HepG2 (cell line): Measurements from ENCODE around the gene FAF2. TPM values are rescaled to one million over a fixed set of nuclear protein-coding genes. Genes with fewer than 3 reads are reported as not detected.

Source experiments
- EP300 ChIP-seq, 3 experiments: sonication (generic) in 1 of 3; formaldehyde crosslinking in 1 of 3; IDR thresholded peaks; 2 replicates each; pipeline versions ENCODE4 v1.5.1 to v1.6.1; 2011 to 2020; ENCODE audit warnings: low read depth in 2 of 3, low read length in 2 of 3, borderline replicate concordance in 1 of 3, improper control_type of control experiment in 1 of 3, mild to moderate bottlenecking in 1 of 3, missing genetic modification reagents in 1 of 3, moderate library complexity in 1 of 3
- HINFP ChIP-seq: sonication (generic); formaldehyde crosslinking; IDR thresholded peaks from 2 replicates; pipeline ENCODE4 v1.4.0; 2020; ENCODE audit warnings: low read depth, mild to moderate bottlenecking, missing genetic modification reagents
- HNF1A ChIP-seq, 2 experiments: sonication (generic) in 1 of 2; formaldehyde crosslinking in 1 of 2; IDR thresholded peaks; 2 replicates each; pipeline versions ENCODE4 v1.4.0 to v1.6.1; 2016 to 2020; ENCODE audit warnings: borderline replicate concordance in 1 of 2, low read depth in 1 of 2, mild to moderate bottlenecking in 1 of 2, missing genetic modification reagents in 1 of 2
- KAT7 ChIP-seq: IDR thresholded peaks from 2 replicates; pipeline ENCODE4 v1.6.1; 2018; ENCODE audit warnings: borderline replicate concordance, missing compliant biosample characterization
- PCBP1 ChIP-seq: fragments of 200-400 bp; formaldehyde crosslinking; IDR thresholded peaks from 2 replicates; pipeline ENCODE4 v1.6.1; 2017; ENCODE audit warnings: mild to moderate bottlenecking, low read depth, low read length, borderline replicate concordance
- POLR2G ChIP-seq: fragments of 200-400 bp; formaldehyde crosslinking; IDR thresholded peaks from 2 replicates; pipeline ENCODE4 v1.6.1; 2018; ENCODE audit warnings: mild to moderate bottlenecking, low read depth, low read length, moderate library complexity
- RNF219 ChIP-seq: sonication (generic); formaldehyde crosslinking; IDR thresholded peaks from 2 replicates; pipeline ENCODE4 v1.5.0; 2020; ENCODE audit warnings: mild to moderate bottlenecking, missing genetic modification reagents
- SMAD1 ChIP-seq: sonication (generic); formaldehyde crosslinking; IDR thresholded peaks from 2 replicates; pipeline ENCODE4 v1.4.0; 2020; ENCODE audit warnings: missing genetic modification reagents, low read depth, mild to moderate bottlenecking, borderline replicate concordance
- SRSF1 ChIP-seq: fragments of 200-400 bp; formaldehyde crosslinking; optimal IDR thresholded peaks from 2 replicates; pipeline ENCODE3; 2017; ENCODE audit warnings: mild to moderate bottlenecking, low read depth, low read length, moderate library complexity
- ZNF687 ChIP-seq: sonication (generic); formaldehyde crosslinking; IDR thresholded peaks from 2 replicates; pipeline ENCODE4 v1.5.1; 2020; ENCODE audit warnings: mild to moderate bottlenecking, missing genetic modification reagents, moderate library complexity
- ZNF784 ChIP-seq: sonication (generic); formaldehyde crosslinking; IDR thresholded peaks from 2 replicates; pipeline ENCODE4 v1.5.1; 2020; ENCODE audit warnings: missing genetic modification reagents, mild to moderate bottlenecking, borderline replicate concordance
- polyA plus RNA-seq, 8 experiments: library from polyadenylated mRNA; depleted of rRNA in 3 of 8; stranded (reverse) in 7 of 8; unstranded in 1 of 8; fragments of >200 nt; fragmentation: Illumina TruSeq in 4 of 8; extraction: Trizol in 4 of 8; gene quantifications; 2 replicates each; pipeline versions ENCODE4 v1.2.1 to v1.2.3, GENCODE V29; 2011 to 2016; ENCODE audit warnings: low read depth in 4 of 8, missing spikeins in 1 of 8, mixed read lengths in 1 of 8; ENCODE audit not compliant: insufficient read depth in 1 of 8
- total RNA-seq, 5 experiments: library from RNA; depleted of rRNA; stranded (reverse); fragments of >200 nt; fragmentation: Illumina TruSeq; extraction: Trizol; gene quantifications; 2 replicates each; pipeline ENCODE4 v1.2.3, GENCODE V29; 2016; ENCODE audit warnings: low read depth in 1 of 5

The FAF2 gene
- total and polyA plus RNA-seq, 2 of the 13 experiments (the other 11 are each of a cell fraction or from before 2014, with no cell fraction given) = 27.8 to 34.3 TPM

- TF ChIP-seq PCBP1 (0 out of 2 replicates have a peak, but pooled peaks have one; percentile 50), RNF219 (CRISPR knock-in tag) (no peak), KAT7 (CRISPR knock-in tag) (no peak), EP300 (IDR thresholded peaks at IDR 0.05; ENCODE audit: low read depth in 2 of 2, low read length in 2 of 2) (0 out of 4 replicates have a peak, but pooled peaks of 1 of the 2 experiments have one; percentile 20), EP300 (CRISPR knock-in tag; IDR thresholded peaks at IDR 0.05; ENCODE audit: borderline replicate concordance) (no peak), SRSF1 (no peak), SMAD1 (CRISPR knock-in tag) (no peak; the same call in 1 of the 2 replicates), ZNF687 (CRISPR knock-in tag) (peak; percentile 67), ZNF784 (CRISPR knock-in tag) (no peak), HINFP (no peak), HNF1A (IDR thresholded peaks at IDR 0.05; ENCODE audit: low read depth) (no peak; the same call in 1 of the 2 replicates), HNF1A (CRISPR knock-in tag; IDR thresholded peaks at IDR 0.05; ENCODE audit: borderline replicate concordance) (0 out of 2 replicates have a peak, but pooled peaks have one; percentile 40), POLR2G (peak; percentile 54; the same call in 1 of the 2 replicates)
These were observed 89.5 kb downstream of the FAF2 start (continued) for GRCh38 chr5:176537554-176538229.
